HG02588 (cell line): ENCODE measurements around the gene OR2T29.
"Not testable (repeated sequence)": the region's sequence is repeated elsewhere in the genome, so short reads cannot be mapped to it uniquely, and the experiment has no call there.

Experiments
- ATAC-seq: cut with Tn5 transposase; IDR thresholded peaks from one replicate; pipeline ENCODE4 v1.9.1; 2021; ENCODE audit warnings: mild to moderate bottlenecking, moderate library complexity; ENCODE audit not compliant: unreplicated experiment

Gene OR2T29

GRCh38 chr1:248562672-248563071 is at the start of gene OR2T29:
Gene OR2T29, minus strand, starts transcription at chr1:248562772. Its CDS starts 3,281 bp downstream, at chr1:248559491.
- ATAC-seq, result not testable (repeated sequence)

DNA sequence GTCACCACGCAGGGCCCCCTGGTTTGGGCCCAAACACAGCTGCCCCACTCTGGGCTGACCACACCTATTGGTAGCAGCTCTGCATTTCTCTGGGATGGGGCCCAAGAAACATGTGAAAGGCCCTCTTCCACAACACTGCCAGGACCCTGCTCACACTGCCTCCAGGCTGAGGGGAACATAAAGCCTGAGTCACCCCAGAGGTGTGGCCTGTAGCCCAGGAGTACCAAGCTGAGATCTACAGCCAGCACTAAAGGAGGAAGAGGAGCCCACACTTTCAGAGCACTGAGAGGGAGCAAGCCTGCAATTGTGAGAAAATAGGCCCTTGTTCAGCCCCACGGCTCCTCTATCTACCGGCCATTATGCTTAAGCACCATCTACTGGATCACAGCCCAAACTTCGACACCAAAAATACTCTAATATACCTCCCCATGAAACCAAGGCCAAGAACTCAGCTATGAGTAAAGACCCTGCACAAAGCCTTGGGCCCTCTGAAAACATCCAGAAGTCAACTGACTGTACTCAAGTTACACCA is 49.4 kb upstream of the OR2T29 start:
- ATAC-seq, result no peak

DNA sequence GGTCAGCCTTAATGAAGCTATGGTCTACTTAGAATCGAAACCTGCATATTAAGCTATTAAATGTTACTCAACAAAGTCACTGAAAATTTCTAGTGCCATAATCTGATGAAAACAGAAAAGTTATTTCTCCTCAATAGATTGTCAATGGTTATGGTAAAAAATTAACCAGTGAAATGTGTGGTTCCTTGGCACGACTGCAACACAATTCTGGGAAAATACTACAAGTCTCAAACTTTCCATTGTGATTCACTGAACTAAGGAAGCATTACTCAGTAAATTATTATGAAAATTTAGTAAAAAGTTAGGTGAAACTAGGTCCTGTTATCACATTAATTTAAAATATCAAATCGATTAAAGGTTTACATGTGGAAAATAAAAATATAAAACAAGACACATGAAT is 47.7 kb upstream of the OR2T29 start:
- no peak for ATAC-seq

- ATAC-seq, result no peak
Measured at GRCh38 chr1:248599396-248599795, 36.8 kb upstream of the OR2T29 start.

- no peak for ATAC-seq
Measured at GRCh38 chr1:248597589-248597988, 35.0 kb upstream of the OR2T29 start, which contains the start of gene OR2T10. Gene OR2T10, minus strand, starts transcription at chr1:248597700. Its CDS starts 3,932 bp downstream, at chr1:248593768.

GRCh38 chr1:248596615-248597014 is 34.0 kb upstream of the OR2T29 start:
- no peak for ATAC-seq

DNA sequence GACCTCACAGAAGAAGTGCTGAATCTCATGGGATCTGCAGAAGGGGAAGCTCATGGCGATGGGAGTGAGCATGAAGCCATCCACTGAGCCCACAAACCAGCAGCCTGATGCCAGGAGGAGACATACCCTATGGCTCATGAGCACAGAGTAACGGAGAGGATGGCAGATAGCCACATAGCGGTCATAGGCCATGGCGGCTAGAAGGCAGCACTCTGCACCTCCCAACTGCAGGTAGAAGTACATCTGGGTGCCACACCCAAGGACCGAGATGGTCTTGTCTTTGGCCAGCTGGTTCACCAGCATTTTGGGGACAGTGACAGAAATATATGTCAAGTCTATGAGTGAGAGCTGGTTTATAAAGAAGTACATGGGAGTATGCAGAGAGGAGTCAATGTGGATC is 30.7 kb upstream of the OR2T29 start:
- no peak for ATAC-seq

DNA sequence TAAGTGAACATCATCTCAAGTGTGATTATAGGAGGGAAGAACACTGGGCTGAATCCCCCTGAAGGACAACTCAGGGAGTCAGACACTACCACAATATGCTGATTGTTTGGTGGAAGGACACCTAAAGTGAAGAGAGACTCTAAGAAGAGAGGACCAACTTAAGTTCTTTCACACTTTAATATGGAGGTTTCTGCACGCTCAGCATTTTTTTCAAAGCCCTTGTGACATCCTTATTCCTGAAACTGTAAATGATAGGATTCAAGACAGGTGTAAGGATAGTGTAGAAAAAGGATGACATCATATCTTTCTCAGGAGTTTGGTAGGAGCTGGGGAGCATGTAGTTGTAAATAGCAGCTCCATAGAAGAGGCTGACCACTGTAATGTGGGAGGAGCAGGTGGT is 30.1 kb upstream of the OR2T29 start:
- ATAC-seq, result no peak

DNA sequence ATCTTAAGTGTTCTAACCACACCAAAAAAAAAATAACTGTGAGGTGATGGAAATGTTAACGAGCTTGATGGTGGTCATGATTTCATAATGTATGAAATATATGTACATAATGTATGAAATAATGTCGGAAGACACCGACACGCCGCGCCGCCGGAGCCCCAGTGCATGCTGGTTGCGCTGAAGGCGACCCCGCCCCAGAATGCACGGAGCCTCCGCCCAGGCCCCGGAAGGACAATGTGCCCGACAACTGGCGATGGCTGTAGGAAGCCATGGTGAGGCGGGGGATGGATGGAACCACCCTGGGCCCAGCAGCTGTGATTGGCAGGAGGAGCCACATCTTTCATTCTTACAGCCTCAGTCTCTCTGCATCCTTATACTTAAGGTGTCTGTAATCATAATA is 27.5 kb upstream of the OR2T29 start:
- no peak for ATAC-seq

GRCh38 chr1:248589334-248589733 is 26.8 kb upstream of the OR2T29 start:
- no peak for ATAC-seq

DNA sequence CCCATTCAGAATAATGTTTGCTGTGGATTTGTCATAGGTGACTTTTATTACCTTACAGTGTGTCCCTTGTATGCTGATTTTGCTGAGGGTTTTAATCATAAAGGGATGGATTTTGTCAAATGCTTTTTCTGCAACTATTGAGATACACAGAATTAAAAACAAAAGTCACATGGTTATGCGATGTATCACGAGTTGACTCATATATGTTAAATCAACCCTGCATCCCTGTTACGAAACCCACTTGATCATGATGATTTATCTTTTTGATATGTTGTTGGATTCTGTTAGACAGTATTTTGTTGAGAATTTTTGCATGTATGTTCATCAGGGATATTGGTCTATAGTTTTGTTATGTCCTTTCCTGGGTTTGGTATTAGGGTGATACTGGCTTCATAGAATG is 22.7 kb upstream of the OR2T29 start:
- no peak for ATAC-seq

- ATAC-seq, result no peak
Measured at GRCh38 chr1:248576260-248576980, 13.8 kb upstream of the OR2T29 start.

DNA sequence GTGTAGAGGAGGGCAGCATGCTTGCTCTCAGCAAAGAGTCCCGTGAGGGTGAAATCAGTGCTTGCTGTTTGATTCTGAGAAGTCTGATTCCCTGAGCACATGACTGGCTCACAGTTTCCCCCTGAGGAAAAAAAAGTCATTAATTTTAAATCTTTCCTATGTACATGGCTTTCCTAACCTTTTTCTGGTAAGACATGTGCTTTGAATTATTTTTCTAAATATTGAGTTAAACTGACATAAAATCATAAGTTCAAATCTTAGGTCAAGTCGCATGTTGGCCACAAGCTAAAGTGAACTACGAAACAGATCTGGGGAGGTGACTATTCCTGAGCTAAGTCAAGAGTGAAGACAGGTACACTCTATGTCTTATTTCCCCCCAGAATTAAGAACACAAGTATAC is 12.1 kb upstream of the OR2T29 start, which contains the start of gene OR2T34:
OR2T34 (minus strand) TSS at position 101 of the 400 bp plus-strand sequence; CDS start at position 101, 0 bp downstream.
- not testable (repeated sequence) for ATAC-seq

DNA sequence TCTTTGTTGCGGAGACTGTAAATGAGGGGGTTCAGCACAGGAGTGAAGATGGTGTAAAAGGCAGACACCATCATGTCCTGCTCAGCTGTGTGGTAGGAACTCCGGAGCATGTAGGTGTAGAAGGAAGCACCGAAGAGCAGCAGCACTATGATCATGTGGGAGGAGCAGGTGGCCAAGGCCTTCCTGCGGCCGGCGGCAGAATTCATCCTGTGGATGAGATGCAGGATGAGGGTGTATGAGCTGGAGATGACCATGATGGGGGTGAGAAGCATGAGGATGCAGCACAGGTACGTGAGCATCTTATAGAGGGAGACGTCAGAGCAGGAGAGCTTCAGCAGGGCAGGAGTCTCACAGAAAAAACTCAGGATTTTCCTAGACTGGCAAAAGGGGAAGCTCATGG is 11.3 kb upstream of the OR2T29 start:
- not testable (repeated sequence) for ATAC-seq

DNA sequence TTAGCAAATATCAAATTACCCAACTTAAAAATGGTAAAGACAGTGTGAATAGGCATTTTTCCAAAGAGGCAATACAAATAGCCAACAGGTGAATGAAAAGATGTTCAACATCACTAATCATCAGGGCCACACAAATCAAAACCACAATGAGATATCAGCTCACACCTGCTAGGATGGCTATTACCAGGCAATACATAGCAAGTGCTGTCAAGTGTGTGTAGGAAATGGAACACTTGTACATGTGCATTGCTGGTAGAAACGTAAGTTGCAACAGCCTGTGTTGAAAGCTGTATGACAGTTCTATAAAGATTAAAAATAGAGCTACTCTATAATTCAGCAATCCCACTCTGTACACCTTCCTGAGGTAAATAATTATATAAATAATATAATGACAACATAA is 9.5 kb upstream of the OR2T29 start:
- peak; percentile 57 for ATAC-seq

GRCh38 chr1:248570811-248571210 is 8.2 kb upstream of the OR2T29 start:
- not testable (repeated sequence) for ATAC-seq

- not testable (repeated sequence) for ATAC-seq
Measured at GRCh38 chr1:248569049-248569448, 6.5 kb upstream of the OR2T29 start.

DNA sequence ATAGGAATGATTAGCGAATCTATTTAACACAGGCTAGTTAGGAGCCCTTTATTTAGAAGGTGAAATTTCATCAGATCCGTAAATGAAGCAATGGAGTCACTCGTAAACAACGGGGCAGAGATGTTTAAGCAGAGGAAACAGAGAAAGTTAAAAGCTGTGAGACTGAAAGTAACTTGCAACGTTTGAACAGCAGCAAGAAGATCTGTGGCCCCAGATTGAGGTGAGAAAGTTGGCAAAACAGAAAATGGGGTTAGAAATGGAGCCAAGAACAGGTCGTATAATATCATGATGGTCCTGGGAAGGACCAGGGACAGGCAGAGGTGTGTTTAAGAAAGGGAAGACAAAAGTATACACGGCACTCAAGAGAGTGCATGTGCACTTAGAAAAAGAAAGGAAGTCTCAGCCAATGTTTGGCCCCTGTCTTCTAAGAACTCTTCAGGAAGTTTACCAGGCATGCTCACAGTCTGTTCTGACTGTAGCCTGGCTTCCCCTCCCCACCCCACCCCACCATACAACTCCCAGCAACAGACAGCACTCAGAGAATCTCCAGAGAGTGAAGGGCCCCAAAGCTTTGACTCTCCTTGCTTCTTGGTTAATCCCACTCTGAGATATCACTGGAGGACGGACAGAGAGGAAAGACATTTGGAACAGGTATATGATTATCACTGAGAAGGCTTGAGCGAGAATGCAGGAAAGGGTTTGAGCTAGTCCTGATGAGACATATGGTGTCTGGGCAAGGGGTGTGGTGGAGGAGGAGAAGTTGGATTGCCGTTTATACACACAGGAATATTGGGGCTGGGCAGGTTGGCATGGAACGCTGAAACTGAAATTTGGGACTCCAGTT is 3.2 kb upstream of the OR2T29 start:
- peak; percentile 71 for ATAC-seq

GRCh38 chr1:248551027-248551426 is 11.5 kb downstream of the OR2T29 start:
- not testable (repeated sequence) for ATAC-seq

- not testable (repeated sequence) for ATAC-seq
Measured at GRCh38 chr1:248547383-248547782, 15.2 kb downstream of the OR2T29 start.

GRCh38 chr1:248537449-248537848 is 25.1 kb downstream of the OR2T29 start:
- not testable (repeated sequence) for ATAC-seq
